ENCODE measurements around the gene OR5W2.
"Not testable (repeated sequence)": the region's sequence is repeated elsewhere in the genome, so short reads cannot be mapped to it uniquely, and the experiment has no call there.

OR5W2 gene

DNA sequence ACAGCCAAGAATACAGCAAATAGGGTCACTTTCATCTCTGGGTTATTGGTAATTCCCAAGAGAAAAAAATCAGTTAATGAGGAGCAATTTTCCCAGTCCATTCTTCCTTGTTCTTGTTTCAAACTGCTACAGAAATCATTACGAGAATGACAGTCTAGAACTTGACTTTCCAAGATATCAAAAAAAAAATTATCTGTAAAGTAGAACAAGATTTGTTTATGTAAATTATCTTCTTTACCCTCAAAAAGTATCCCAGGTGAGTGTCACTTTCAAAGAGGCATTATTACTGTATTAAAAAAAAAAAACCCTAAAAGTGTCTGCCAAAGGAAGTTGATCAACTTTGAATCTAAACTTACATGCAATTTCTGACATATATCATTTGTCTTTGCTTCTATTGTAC is at the start of gene OR5W2:
OR5W2 (minus strand) TSS at position 101 of the 400 bp plus-strand sequence; CDS start at position 101, 0 bp downstream.
- no peak for DNase-seq (ENCODE audit: low read depth in 2 of 2)

GRCh38 chr11:55956521-55956920 is 42.1 kb upstream of the OR5W2 start:
- no peak for DNase-seq (ENCODE audit: low read depth in 2 of 2)

- DNase-seq (ENCODE audit: low read depth in 2 of 2) = no peak
Observed at GRCh38 chr11:55949330-55949729, 34.9 kb upstream of the OR5W2 start.

DNA sequence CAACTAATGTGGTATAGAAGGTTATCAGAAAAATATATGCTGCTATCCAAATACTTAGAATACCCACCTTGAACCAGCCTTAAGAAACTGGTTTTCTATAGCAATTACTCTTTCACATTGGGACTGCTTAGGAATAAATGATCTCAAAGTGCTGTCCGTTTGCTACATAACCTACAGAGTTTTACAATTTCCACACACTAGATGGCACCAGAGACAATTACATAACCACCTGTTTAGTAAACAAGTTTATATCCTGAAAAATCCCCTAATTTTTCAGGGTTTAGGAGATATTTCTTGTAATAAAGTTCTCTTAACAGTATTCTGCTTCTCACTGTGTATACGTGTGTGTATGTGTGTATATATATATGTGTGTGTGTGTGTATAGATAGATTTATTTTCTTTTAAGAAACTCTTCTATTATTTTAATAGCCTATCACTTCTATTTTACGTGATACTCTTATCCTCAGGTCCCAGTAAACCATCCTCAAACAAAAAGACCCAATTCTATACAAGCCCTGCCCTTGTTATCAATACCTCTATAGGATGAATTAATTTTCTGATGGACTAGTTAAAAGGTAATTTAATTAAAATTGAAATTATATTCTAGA is 28.5 kb upstream of the OR5W2 start:
- DNase-seq (ENCODE audit: low read depth in 2 of 2) = no peak

DNA sequence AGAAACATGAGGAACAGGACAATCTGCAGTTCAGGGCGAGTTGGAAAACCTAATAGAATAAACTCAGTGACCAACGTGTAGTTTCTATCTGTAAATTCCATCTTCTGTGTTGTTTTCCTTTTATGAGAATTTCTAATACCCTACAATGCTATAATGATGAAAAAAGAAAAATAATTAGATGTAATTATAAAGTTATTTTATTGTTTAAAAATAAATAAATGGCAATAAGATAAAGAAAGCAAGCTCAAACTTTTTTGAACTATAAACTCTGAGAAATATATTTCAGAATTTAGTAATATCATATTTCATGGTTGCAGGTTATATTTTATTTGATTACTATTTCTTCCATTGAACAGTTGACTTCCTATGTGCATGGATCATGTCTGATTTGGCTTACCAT is 21.9 kb upstream of the OR5W2 start, which contains the start of gene OR5I1:
OR5I1 (minus strand) TSS at position 101 of the 400 bp plus-strand sequence; CDS start at position 101, 0 bp downstream.
- DNase-seq (ENCODE audit: low read depth in 2 of 2) = no peak

- no peak for DNase-seq (ENCODE audit: low read depth in 2 of 2)
Observed at GRCh38 chr11:55920537-55920936, 6.2 kb upstream of the OR5W2 start.

DNA sequence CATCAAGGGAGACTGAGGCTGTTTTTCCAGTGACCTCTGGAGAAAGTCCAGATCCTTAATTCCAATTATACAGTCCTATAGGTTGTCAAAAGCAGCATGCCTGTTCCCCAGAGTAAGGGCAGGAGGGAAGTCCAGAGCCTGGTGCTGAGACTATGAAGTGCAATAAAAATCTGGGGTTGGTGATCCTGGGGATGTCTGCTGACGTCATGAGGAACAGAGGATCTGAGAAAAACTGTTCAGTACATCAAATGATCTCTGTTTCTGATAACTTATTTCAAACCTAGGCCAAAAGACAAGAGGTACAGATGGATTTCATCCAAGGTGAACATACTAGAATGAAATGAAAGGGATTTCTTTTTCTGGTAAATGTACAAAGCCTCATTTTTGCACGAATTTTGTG is 12.1 kb downstream of the OR5W2 start:
- DNase-seq (ENCODE audit: low read depth in 2 of 2) = no peak

DNA sequence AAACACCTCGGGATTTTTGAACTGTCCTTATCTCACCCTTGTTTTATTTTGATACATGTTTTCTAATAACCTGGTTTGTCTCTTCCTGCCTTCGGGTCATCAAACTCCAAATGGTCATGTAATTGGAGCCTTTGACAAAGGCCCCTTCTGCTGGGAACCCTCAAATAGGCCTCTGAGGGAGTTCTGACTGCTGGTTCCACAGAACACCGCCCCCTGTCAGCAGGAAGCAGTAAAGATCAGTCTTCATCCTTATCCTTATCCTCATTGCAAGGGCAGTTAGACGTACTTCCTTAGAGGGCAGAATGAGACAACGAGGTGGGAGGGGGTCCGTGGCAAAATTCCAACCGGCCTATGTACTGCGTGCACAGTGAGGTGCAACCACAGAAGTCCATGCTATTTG is 19.2 kb downstream of the OR5W2 start:
- DNase-seq (ENCODE audit: low read depth in 2 of 2) = no peak

DNA sequence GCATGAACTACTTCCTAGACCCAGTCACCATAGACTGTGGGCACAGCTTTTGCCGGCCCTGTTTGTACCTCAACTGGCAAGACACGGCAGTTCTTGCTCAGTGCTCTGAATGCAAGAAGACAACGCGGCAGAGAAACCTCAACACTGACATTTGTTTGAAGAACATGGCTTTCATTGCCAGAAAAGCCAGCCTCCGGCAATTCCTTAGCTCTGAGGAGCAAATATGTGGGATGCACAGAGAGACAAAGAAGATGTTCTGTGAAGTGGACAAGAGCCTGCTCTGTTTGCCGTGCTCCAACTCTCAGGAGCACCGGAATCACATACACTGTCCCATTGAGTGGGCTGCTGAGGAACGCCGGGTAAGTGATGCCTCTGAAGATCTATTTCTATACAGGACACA is 28.9 kb downstream of the OR5W2 start:
- not testable (repeated sequence) for DNase-seq (ENCODE audit: low read depth in 2 of 2)

DNA sequence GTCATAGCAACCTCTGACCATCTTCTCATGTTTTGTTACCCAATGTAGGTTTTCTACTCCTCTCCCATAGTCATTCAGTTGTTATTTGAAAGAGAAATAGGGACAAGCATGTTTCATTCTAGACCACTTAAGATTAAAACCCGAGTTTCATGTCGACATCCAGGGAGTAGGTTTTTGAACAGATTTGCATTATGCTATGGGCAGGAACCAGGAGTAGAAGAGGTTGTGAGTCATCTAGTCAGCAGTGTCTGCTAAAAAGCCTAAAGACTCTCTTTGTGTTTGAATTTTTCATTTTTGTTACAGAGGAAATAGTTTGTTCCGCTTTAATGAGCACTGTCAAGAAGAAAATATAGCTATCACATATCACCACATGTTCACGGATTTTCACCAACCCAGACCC is 29.4 kb downstream of the OR5W2 start:
- DNase-seq (ENCODE audit: low read depth in 2 of 2) = not testable (repeated sequence)

DNA sequence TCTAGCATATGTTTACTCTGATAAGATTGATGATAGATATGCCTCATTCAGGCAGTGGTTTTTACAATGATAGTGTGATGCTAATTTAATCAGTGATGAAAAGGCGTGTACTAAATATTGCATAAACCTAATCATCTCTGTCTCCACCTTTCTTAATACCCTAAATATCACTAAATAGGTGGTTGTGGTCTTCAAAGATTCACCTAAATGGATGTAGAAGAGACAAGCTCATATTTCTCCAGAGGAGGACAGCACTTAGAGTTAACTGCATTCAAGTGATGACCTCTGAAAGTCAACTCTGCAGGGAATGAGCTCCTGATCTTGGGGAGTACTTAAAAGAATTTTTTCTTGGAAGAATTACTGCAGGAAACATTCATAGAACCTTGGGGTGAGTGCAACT is 31.4 kb downstream of the OR5W2 start, which contains the start of gene TRIM51:
TRIM51 (plus strand) TSS at position 301 of the 400 bp plus-strand sequence. CDS start 2,132 bp downstream, outside the sequence.
- not testable (repeated sequence) for DNase-seq (ENCODE audit: low read depth in 2 of 2)

DNA sequence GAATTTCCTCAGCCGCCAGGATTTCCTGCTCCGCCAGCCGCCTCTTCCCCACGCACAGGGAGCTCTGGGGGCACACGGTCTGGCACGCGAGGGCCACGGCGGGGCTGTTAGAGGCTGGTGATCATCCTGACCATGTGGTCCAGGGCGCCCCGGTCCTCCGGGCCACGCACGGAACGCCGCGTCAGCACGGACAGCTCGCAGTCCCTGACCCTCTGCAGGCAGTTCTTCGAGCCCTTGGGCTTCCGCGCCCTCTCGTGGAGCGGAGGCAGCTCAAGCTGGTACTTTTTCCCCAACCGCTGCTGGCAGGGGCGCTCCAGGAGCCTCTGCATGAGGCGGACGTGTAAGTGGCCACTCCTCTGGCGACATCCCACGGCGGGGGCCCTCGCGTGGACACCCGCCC is 41.2 kb downstream of the OR5W2 start:
- not testable (repeated sequence) for DNase-seq (ENCODE audit: low read depth in 2 of 2)

DNA sequence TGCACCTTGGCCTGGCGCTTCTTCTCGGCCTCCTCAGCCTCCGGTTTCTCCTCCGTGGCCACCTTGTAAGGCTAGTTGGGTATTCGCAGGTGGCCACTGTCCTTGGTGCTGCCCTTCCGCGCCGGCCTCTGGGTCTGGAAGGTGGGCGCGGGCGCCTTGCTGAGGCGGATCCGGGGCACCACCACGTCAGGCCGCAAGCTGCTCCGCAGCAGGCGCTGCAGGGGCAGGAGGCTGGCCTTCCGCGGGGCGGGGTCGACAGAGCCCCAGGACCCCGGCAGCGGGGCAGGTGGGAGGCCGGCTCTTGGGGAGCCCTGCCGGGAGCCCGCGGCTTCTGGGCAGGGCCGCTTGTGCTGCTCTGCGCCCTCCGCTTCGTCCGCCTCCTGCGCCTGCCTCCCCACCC is 41.7 kb downstream of the OR5W2 start:
- not testable (repeated sequence) for DNase-seq (ENCODE audit: low read depth in 2 of 2)

DNA sequence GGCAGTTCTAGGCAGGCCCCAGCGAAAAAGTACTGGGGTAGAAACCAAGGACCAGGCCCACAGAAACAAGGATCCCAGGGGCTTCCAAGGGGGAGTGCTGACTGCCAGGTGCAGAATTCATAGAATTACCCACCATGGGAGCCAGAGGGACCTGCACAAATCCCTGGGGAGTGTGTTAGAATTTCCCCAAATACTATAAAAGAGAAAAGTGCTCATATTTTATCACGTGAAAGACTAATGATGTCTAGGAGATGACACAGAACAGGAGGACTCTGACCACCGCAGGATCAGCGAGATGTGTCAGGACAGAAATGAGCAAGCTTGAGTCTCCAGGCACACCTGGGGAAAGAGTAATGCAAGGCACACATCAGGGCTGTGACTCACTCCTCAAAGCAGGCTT is 47.0 kb downstream of the OR5W2 start:
- not testable (repeated sequence) for DNase-seq (ENCODE audit: low read depth in 2 of 2)

Data from stimulated activated CD8-positive, alpha-beta memory T cell treated with anti-CD3 and anti-CD28 coated beads, Interleukin-15, amount 100 ng/mL, for 48 hours (primary cell).